GM04503 (cell line): ENCODE results near the gene YAP1.

Source experiments
- DNase-seq: peaks from one replicate; pipeline ENCODE4 v3.0.0-alpha.2; 2012; ENCODE audit warnings: low read depth

Gene YAP1

GRCh38 chr11:102109896-102110760 lies at the start of gene YAP1:
Gene YAP1, plus strand, starts transcription at chr11:102110447. Its CDS starts 402 bp downstream, at chr11:102110849.
- peak; percentile 78 for DNase-seq

GRCh38 chr11:102061276-102061675 lies 49.0 kb upstream of the YAP1 start:
- DNase-seq: no peak

GRCh38 chr11:102062106-102062505 lies 48.1 kb upstream of the YAP1 start:
- DNase-seq: no peak

GRCh38 chr11:102064316-102064715 lies 45.9 kb upstream of the YAP1 start:
- DNase-seq: no peak

GRCh38 chr11:102070766-102071165 lies 39.5 kb upstream of the YAP1 start:
- no peak for DNase-seq

- DNase-seq: no peak
Measured at GRCh38 chr11:102071497-102072472, 38.5 kb upstream of the YAP1 start.

GRCh38 chr11:102073253-102073652 lies 37.0 kb upstream of the YAP1 start:
- DNase-seq: no peak

GRCh38 chr11:102079625-102080024 lies 30.6 kb upstream of the YAP1 start:
- DNase-seq: no peak

GRCh38 chr11:102081313-102081712 lies 28.9 kb upstream of the YAP1 start:
- no peak for DNase-seq

GRCh38 chr11:102085864-102086551 lies 24.2 kb upstream of the YAP1 start:
- no peak for DNase-seq

GRCh38 chr11:102097186-102097585 lies 13.1 kb upstream of the YAP1 start:
- no peak for DNase-seq

- DNase-seq: no peak
Measured at GRCh38 chr11:102099755-102100154, 10.5 kb upstream of the YAP1 start.

- no peak for DNase-seq
Measured at GRCh38 chr11:102108734-102109440, 1.4 kb upstream of the YAP1 start.

- DNase-seq: no peak
Measured at GRCh38 chr11:102110761-102111010, 439 bp downstream of the YAP1 start.

- no peak for DNase-seq
Measured at GRCh38 chr11:102111011-102111786, 952 bp downstream of the YAP1 start.

GRCh38 chr11:102111787-102112508 lies 1.7 kb downstream of the YAP1 start:
- DNase-seq: peak; percentile 67

GRCh38 chr11:102112509-102112821 lies 2.2 kb downstream of the YAP1 start:
- DNase-seq: no peak

- no peak for DNase-seq
Measured at GRCh38 chr11:102114032-102114431, 3.8 kb downstream of the YAP1 start.

GRCh38 chr11:102115557-102115956 lies 5.3 kb downstream of the YAP1 start:
- no peak for DNase-seq

- no peak for DNase-seq
Measured at GRCh38 chr11:102116453-102117205, 6.4 kb downstream of the YAP1 start.
